Stimulated activated CD4-positive, alpha-beta T cell treated with anti-CD3 and anti-CD28 coated beads, TNF-alpha, amount 100 ng/mL, for 1 hour (primary cell): ENCODE measurements around the gene ARL14EPL.
A peak's percentile ranks its signal among the peaks of the same experiment; 100 is the strongest.
"Not testable (repeated sequence)": the region's sequence is repeated elsewhere in the genome, so short reads cannot be mapped to it uniquely, and the experiment has no call there.

ENCODE experiments used
- DNase-seq, 3 donors: peaks; one replicate each; pipeline ENCODE4 v3.0.0-alpha.2; 2020; ENCODE audit warnings: low read depth in 3 of 3, low spot score in 1 of 3

ARL14EPL gene

GRCh38 chr5:116046261-116046660 is 14.0 kb downstream of the ARL14EPL start:
- no peak for DNase-seq

GRCh38 chr5:116046823-116047222 is 14.6 kb downstream of the ARL14EPL start:
- no peak for DNase-seq

GRCh38 chr5:116058346-116058936 is 26.2 kb downstream of the ARL14EPL start:
- no peak for DNase-seq

- no peak for DNase-seq
These were observed 30.1 kb downstream of the ARL14EPL start for GRCh38 chr5:116062352-116062751.

GRCh38 chr5:116063950-116064349 is 31.7 kb downstream of the ARL14EPL start:
- no peak for DNase-seq

- DNase-seq: no peak
These were observed 35.9 kb downstream of the ARL14EPL start for GRCh38 chr5:116068028-116068632.

GRCh38 chr5:116071211-116071610 is 38.9 kb downstream of the ARL14EPL start:
- DNase-seq: no peak

- no peak for DNase-seq
These were observed 43.0 kb downstream of the ARL14EPL start for GRCh38 chr5:116075191-116075831.

GRCh38 chr5:116076496-116076895 is 44.2 kb downstream of the ARL14EPL start:
- no peak for DNase-seq

- DNase-seq: no peak
These were observed 45.9 kb downstream of the ARL14EPL start for GRCh38 chr5:116078199-116078598.

GRCh38 chr5:116084287-116084691 is 52.0 kb downstream of the ARL14EPL start:
- DNase-seq: no peak

GRCh38 chr5:116084871-116085715 is 52.8 kb downstream of the ARL14EPL start, which contains the start of gene COMMD10:
TSS of gene COMMD10 (plus strand) at chr5:116085025.
- peak; percentile 33 to 63 (median 47) for DNase-seq

GRCh38 chr5:116086309-116086708 is 54.0 kb downstream of the ARL14EPL start:
- DNase-seq: not testable (repeated sequence)

- DNase-seq: no peak
These were observed 55.8 kb downstream of the ARL14EPL start for GRCh38 chr5:116088062-116088461.

- DNase-seq: no peak
These were observed 58.0 kb downstream of the ARL14EPL start for GRCh38 chr5:116090302-116090701.

- DNase-seq: no peak
These were observed 59.1 kb downstream of the ARL14EPL start for GRCh38 chr5:116091416-116091815.

GRCh38 chr5:116097301-116097700 is 65.0 kb downstream of the ARL14EPL start:
- no peak for DNase-seq

GRCh38 chr5:116098998-116099397 is 66.7 kb downstream of the ARL14EPL start:
- no peak for DNase-seq

GRCh38 chr5:116104941-116105340 is 72.7 kb downstream of the ARL14EPL start:
- not testable (repeated sequence) for DNase-seq
